IMR-90 (cell line): ENCODE results near the gene RBBP4. TPM values are rescaled to one million over a fixed set of nuclear protein-coding genes. Genes with fewer than 3 reads are reported as not detected.

ENCODE experiments used
- ATAC-seq: fragments of 200-7000 bp; cut with Tn5 transposase; 2 replicates; pipeline ENCODE4 v1.9.1; 2020; ENCODE audit warnings: low read depth, mild to moderate bottlenecking, moderate library complexity
- BruUV-seq: library from RNA; stranded (reverse); fragments of 400-500 nt; replicated peaks from 2 replicates; lab custom pipeline; 2021; lab: Mats Ljungman, UMichigan
- CTCF ChIA-PET: fragments of 300-600 bp; formaldehyde crosslinking; extraction: SDS; loops from one replicate; lab custom pipeline; 2021; ENCODE audit warnings: antibody characterized with exemption; lab: Yijun Ruan, JAX
- POLR2A ChIA-PET: fragments of 300-600 bp; sonication (Branson Sonifier 250); formaldehyde crosslinking; loops from one replicate; lab custom pipeline; 2022; ENCODE audit warnings: antibody characterized with exemption; ENCODE audit not compliant: unreplicated experiment; lab: Charles Lee
- DNase-seq: peaks from one replicate; pipeline ENCODE4 v3.0.0; 2013
- H2AFZ ChIP-seq: replicated peaks from 2 replicates; pipeline ENCODE3; 2013; ENCODE audit warnings: low read length, mild to moderate bottlenecking; ENCODE audit not compliant: poor library complexity
- H2AK5ac ChIP-seq: 2 replicates; pipeline ENCODE4 v1.6.1; 2013; ENCODE audit warnings: low read depth, low read length, inconsistent platforms
- H2AK9ac ChIP-seq: replicated peaks from 2 replicates; pipeline ENCODE3; 2013; ENCODE audit warnings: mild to moderate bottlenecking, low read depth, low read length, moderate library complexity; ENCODE audit not compliant: poor library complexity
- H2BK120ac ChIP-seq: 2 replicates; pipeline ENCODE4 v1.6.1; 2013; ENCODE audit warnings: low read depth, low read length, inconsistent platforms
- H2BK15ac ChIP-seq: 3 replicates; pipeline ENCODE4 v1.6.1; 2013; ENCODE audit warnings: low read depth, low read length, inconsistent platforms
- H2BK20ac ChIP-seq: 2 replicates; pipeline ENCODE4 v1.6.1; 2013; ENCODE audit warnings: low read depth, mild to moderate bottlenecking, inconsistent platforms, low read length, moderate library complexity
- H2BK5ac ChIP-seq: 2 replicates; pipeline ENCODE4 v1.6.1; 2013; ENCODE audit warnings: mild to moderate bottlenecking, low read depth, low read length, inconsistent platforms; ENCODE audit not compliant: poor library complexity, severe bottlenecking
- H3K14ac ChIP-seq: replicated peaks from 2 replicates; pipeline ENCODE4 v1.6.1; 2013; ENCODE audit warnings: low read depth, low read length, inconsistent platforms
- H3K18ac ChIP-seq: 2 replicates; pipeline ENCODE4 v1.6.1; 2013; ENCODE audit warnings: low read depth, low read length, control low read depth
- H3K23ac ChIP-seq: 2 replicates; pipeline ENCODE4 v1.6.1; 2013; ENCODE audit warnings: low read depth, low read length, inconsistent platforms
- H3K27ac ChIP-seq: 2 replicates; pipeline ENCODE4 v1.5.1; 2013; ENCODE audit warnings: mild to moderate bottlenecking, control low read depth, low read length; ENCODE audit not compliant: insufficient read depth
- H3K27me3 ChIP-seq: 2 replicates; pipeline ENCODE4 v1.6.1; 2013; ENCODE audit warnings: low read length; ENCODE audit not compliant: control insufficient read depth, insufficient read depth
- H3K36me3 ChIP-seq: 2 replicates; pipeline ENCODE4 v1.6.1; 2013; ENCODE audit warnings: low read length, mixed read lengths; ENCODE audit not compliant: control insufficient read depth, insufficient read depth
- H3K4ac ChIP-seq: 2 replicates; pipeline ENCODE4 v1.6.1; 2013; ENCODE audit warnings: low read depth, low read length, inconsistent platforms
- H3K4me1 ChIP-seq: 2 replicates; pipeline ENCODE4 v1.6.1; 2013; ENCODE audit warnings: low read length, mixed read lengths; ENCODE audit not compliant: control insufficient read depth, insufficient read depth
- H3K4me2 ChIP-seq: 2 replicates; pipeline ENCODE4 v1.6.1; 2013; ENCODE audit warnings: low read depth, mild to moderate bottlenecking, control low read depth, low read length, moderate library complexity
- H3K4me3 ChIP-seq: 2 replicates; pipeline ENCODE4 v1.5.1; 2013; ENCODE audit warnings: low read depth, mild to moderate bottlenecking, control low read depth, low read length, moderate library complexity; ENCODE audit not compliant: insufficient read depth
- H3K56ac ChIP-seq: 2 replicates; pipeline ENCODE4 v1.6.1; 2013; ENCODE audit warnings: low read length, inconsistent platforms; ENCODE audit not compliant: insufficient read depth; ENCODE audit errors: extremely low read depth
- H3K79me1 ChIP-seq, 2 experiments: 2 replicates each; pipeline ENCODE4 v1.6.1; 2013; ENCODE audit warnings: low read length in 2 of 2, inconsistent platforms in 1 of 2, low read depth in 1 of 2
- H3K9ac ChIP-seq: 2 replicates; pipeline ENCODE4 v1.6.1; 2013; ENCODE audit warnings: low read depth, low read length, control low read depth
- H3K9me1 ChIP-seq: 2 replicates; pipeline ENCODE4 v1.6.1; 2013; ENCODE audit warnings: low read length, inconsistent platforms; ENCODE audit not compliant: insufficient read depth
- H3K9me3 ChIP-seq: 2 replicates; pipeline ENCODE4 v1.6.1; 2013; ENCODE audit warnings: low read length; ENCODE audit not compliant: control insufficient read depth, insufficient read depth
- H4K20me1 ChIP-seq: 2 replicates; pipeline ENCODE4 v1.6.1; 2013; ENCODE audit warnings: low read length, inconsistent platforms; ENCODE audit not compliant: insufficient read depth
- H4K5ac ChIP-seq: 2 replicates; pipeline ENCODE4 v1.6.1; 2013; ENCODE audit warnings: mild to moderate bottlenecking, low read depth, low read length, control low read depth
- H4K8ac ChIP-seq, 2 experiments: 2 replicates each; pipeline ENCODE4 v1.6.1; 2013; ENCODE audit warnings: low read depth in 2 of 2, low read length in 2 of 2, control low read depth in 1 of 2, inconsistent platforms in 1 of 2
- H4K91ac ChIP-seq: 2 replicates; pipeline ENCODE4 v1.6.1; 2013; ENCODE audit warnings: low read depth, low read length, inconsistent platforms; ENCODE audit not compliant: insufficient read depth
- BHLHE40 ChIP-seq: fragments of 150-350 bp; IDR thresholded peaks from 2 replicates; pipeline ENCODE4 v1.6.1; 2016; ENCODE audit warnings: mild to moderate bottlenecking, low read depth, low read length
- CEBPB ChIP-seq: IDR thresholded peaks from 2 replicates; pipeline ENCODE4 v1.6.1; 2012; ENCODE audit warnings: low read depth, low read length, improper control_type of control experiment
- CHD1 ChIP-seq: IDR thresholded peaks from 2 replicates; pipeline ENCODE4 v1.6.1; 2012; ENCODE audit warnings: low read depth, low read length, improper control_type of control experiment
- ELK1 ChIP-seq: fragments of 150-350 bp; IDR thresholded peaks from 2 replicates; pipeline ENCODE4 v1.6.1; 2016; ENCODE audit warnings: low read depth, mild to moderate bottlenecking, low read length, moderate library complexity, borderline replicate concordance
- FOS ChIP-seq: fragments of 150-350 bp; IDR thresholded peaks from 2 replicates; pipeline ENCODE4 v1.6.1; 2016; ENCODE audit warnings: low read depth, low read length
- MAFK ChIP-seq: IDR thresholded peaks from 2 replicates; pipeline ENCODE4 v1.6.1; 2012; ENCODE audit warnings: low read depth, low read length, improper control_type of control experiment
- MAZ ChIP-seq: IDR thresholded peaks from 2 replicates; pipeline ENCODE4 v1.6.1; 2012; ENCODE audit warnings: low read depth, mild to moderate bottlenecking, low read length, improper control_type of control experiment, moderate library complexity, borderline replicate concordance
- MXI1 ChIP-seq: IDR thresholded peaks from 2 replicates; pipeline ENCODE4 v1.6.1; 2012; ENCODE audit warnings: low read depth, mild to moderate bottlenecking, low read length, moderate library complexity, borderline replicate concordance
- NFE2L2 ChIP-seq: fragments of 150-350 bp; IDR thresholded peaks from 2 replicates; pipeline ENCODE4 v1.6.1; 2016; ENCODE audit warnings: low read depth, mild to moderate bottlenecking, low read length
- POLR2A ChIP-seq: IDR thresholded peaks from 2 replicates; pipeline ENCODE4 v1.6.1; 2012; ENCODE audit warnings: mild to moderate bottlenecking, low read depth, low read length
- RAD21 ChIP-seq: IDR thresholded peaks from 2 replicates; pipeline ENCODE4 v1.6.1; 2012; ENCODE audit warnings: low read length, improper control_type of control experiment
- RCOR1 ChIP-seq: IDR thresholded peaks from 2 replicates; pipeline ENCODE4 v1.6.1; 2012; ENCODE audit warnings: mild to moderate bottlenecking, low read length, improper control_type of control experiment; ENCODE audit not compliant: insufficient replicate concordance
- RFX5 ChIP-seq: IDR thresholded peaks from 2 replicates; pipeline ENCODE4 v1.8.0; 2012; ENCODE audit warnings: low read depth, mild to moderate bottlenecking, low read length, moderate library complexity
- SMC3 ChIP-seq: fragments of 150-350 bp; IDR thresholded peaks from 2 replicates; pipeline ENCODE4 v1.6.1; 2016; ENCODE audit warnings: low read depth, mild to moderate bottlenecking, antibody characterized with exemption, low read length, moderate library complexity
- WGBS, 2 experiments: methylation state at CpG; one replicate each; pipeline versions ENCODE4 v1.1.5 to v1.1.7; 2013; ENCODE audit warnings: missing lambda C conversion rate in 2 of 2; ENCODE audit not compliant: insufficient read length in 1 of 2; ENCODE audit errors: extremely low coverage in 2 of 2; 5-methylcytosine and 5-hydroxymethylcytosine counted together
- dilution Hi-C: fragments of 300-500 bp; cut with HindIII; formaldehyde crosslinking; loops from one replicate; pipeline ENCODE4 v1.14.3; 2018; ENCODE audit warnings: low sequenced_read_pairs; ENCODE audit not compliant: unreplicated experiment
- in situ Hi-C: fragments of 300-500 bp; cut with MboI; formaldehyde crosslinking; loops from 3 replicates; pipeline ENCODE4 v1.14.3; 2019; ENCODE audit warnings: low sequenced_read_pairs, inconsistent platforms, mixed read lengths
- intact Hi-C: fragments of 100-400 bp; cut with micrococcal nuclease; formaldehyde crosslinking; loops from 2 replicates; pipeline ENCODE4 v1.10.0; 2022
- polyA plus RNA-seq, 3 experiments: library from polyadenylated mRNA; depleted of rRNA; stranded (reverse); fragments of >200 nt; gene quantifications; 2 replicates each; pipeline ENCODE4 v1.2.3, GENCODE V29; 2012; ENCODE audit warnings: low replicate concordance in 1 of 3
- total RNA-seq: library from RNA; depleted of rRNA; stranded (reverse); fragments of >200 nt; gene quantifications from 2 replicates; pipeline ENCODE4 v1.2.3, GENCODE V29; 2012

The RBBP4 gene
- total and polyA plus RNA-seq, 2 of the 4 experiments (the other 2 are of a cell fraction) = 82.9 to 161 TPM

DNA sequence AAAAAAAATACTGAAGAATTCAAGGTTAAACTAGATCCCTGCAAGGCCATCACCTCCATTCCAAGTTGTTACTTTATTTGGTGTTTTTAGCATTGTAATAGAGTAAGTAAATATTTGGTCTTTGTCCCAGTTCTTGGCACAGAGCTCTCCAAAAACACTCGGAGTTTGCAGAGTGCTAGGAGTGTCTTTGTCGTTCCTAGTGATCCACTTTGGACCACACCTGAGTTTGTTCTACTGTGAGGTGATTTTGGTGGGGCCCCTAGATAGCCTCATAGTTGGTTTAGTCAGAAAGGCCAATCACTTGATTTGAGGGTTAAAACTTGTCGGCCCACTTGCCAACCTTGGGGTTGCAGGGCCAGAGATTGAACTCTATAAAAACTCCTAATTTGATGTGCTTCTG, 25.9 kb downstream of the RBBP4 start:
- no peak overlapping the region for H3K4me2 ChIP-seq
- 0 out of 2 replicates have a peak, but pooled peaks cover 3% of the 10 kb centered on the region for H3K9me1 ChIP-seq
- no peaks in the 10 kb centered on the region for H3K9me3 ChIP-seq
- H3K27ac ChIP-seq = no peak overlapping the region
- no peak overlapping the region for H3K56ac ChIP-seq
- H3K27me3 ChIP-seq = no peaks in the 10 kb centered on the region
- in situ Hi-C loops = no loop called here
- no peak overlapping the region for H4K8ac ChIP-seq
- H4K91ac ChIP-seq = no peak overlapping the region
- H3K36me3 ChIP-seq = peaks cover 51% of the 10 kb centered on the region
- TF ChIP-seq RFX5 (no peak), CHD1 (no peak), RCOR1 (no peak), BHLHE40 (no peak), CEBPB (no peak), NFE2L2 (no peak), POLR2A (no peak), MAFK (no peak), RAD21 (no peak), ELK1 (no peak), SMC3 (no peak), FOS (no peak), MXI1 (no peak), MAZ (no peak)
- H2AK9ac ChIP-seq = no peak overlapping the region
- no peak overlapping the region for H2AFZ ChIP-seq
- CTCF ChIA-PET = interaction anchor here (0.7 kb wide), 1 partner anchor 146 kb away, joined by 6 read pairs; no protein-coding TSS in a partner anchor
- DNase-seq (no peak), ATAC-seq (no peak)
- H2BK5ac ChIP-seq = no peak overlapping the region
- BruUV-seq = no TSS peak
- H2AK5ac ChIP-seq = no peak overlapping the region
- peaks cover 16 to 28% of the 10 kb centered on the region in 2 experiments; a peak in 3 of 4 replicates for H3K79me1 ChIP-seq
- no peak overlapping the region for H3K4ac ChIP-seq
- H3K4me1 ChIP-seq = no peaks in the 10 kb centered on the region
- H4K5ac ChIP-seq = no peak overlapping the region
- no peak overlapping the region for H3K23ac ChIP-seq
- no peak overlapping the region for H2BK20ac ChIP-seq
- no peak overlapping the region for H2BK120ac ChIP-seq
- H3K14ac ChIP-seq = no peak overlapping the region
- intact Hi-C loops = no loop called here
- POLR2A ChIA-PET = interaction anchor here (0.7 kb wide), 1 partner anchor 9 kb away, joined by 8 read pairs; no protein-coding TSS in a partner anchor
- WGBS, 2 experiments = no CpG with 5 or more reads among the region's 3 CpGs
- H3K9ac ChIP-seq = no peak overlapping the region
- dilution Hi-C loops = no loop called here
- no peak overlapping the region for H3K4me3 ChIP-seq
- H3K18ac ChIP-seq = no peak overlapping the region
- H2BK15ac ChIP-seq = no peak overlapping the region
- H4K20me1 ChIP-seq = no peaks in the 10 kb centered on the region
